ENCODE data around the gene RBM20.
"Not testable (repeated sequence)": the region's sequence is repeated elsewhere in the genome, so short reads cannot be mapped to it uniquely, and the experiment has no call there.

Gene RBM20

DNA sequence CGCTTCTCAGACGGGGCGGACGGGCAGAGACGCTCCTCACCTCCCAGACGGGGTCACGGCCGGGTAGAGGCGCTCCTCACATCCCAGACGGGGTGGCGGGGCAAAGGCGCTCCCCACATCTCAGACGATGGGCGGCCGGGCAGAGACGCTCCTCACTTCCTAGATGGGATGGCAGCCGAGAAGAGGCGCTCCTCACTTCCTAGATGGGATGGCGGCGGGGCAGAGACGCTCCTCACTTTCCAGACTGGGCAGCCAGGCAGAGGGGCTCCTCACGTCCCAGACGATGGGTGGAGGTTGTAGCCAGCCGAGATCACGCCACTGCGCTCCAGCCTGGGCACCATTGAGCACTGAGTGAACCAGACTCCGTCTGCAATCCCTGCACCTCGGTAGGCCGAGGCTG lies 123.5 kb downstream of the RBM20 start:
- not testable (repeated sequence) for DNase-seq

DNA sequence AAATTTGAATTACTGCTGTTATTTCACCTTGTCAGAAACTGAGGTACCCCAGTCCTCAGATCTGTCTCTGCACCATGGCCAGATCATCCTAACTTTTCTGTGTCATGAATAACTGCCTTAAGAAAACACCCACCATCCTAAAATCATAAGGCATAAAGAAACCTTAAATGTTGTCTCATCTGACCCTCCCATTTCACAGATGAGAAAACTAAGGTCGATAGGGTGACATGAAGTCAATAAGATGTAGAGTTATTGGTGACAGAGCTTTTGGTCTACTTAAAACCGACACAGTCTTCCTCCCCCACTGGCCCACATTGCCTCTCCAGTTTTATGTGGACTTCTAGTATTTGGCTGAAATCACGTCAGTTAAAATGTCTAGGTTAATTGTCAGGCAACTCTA lies 126.1 kb downstream of the RBM20 start:
- no peak for DNase-seq

DNA sequence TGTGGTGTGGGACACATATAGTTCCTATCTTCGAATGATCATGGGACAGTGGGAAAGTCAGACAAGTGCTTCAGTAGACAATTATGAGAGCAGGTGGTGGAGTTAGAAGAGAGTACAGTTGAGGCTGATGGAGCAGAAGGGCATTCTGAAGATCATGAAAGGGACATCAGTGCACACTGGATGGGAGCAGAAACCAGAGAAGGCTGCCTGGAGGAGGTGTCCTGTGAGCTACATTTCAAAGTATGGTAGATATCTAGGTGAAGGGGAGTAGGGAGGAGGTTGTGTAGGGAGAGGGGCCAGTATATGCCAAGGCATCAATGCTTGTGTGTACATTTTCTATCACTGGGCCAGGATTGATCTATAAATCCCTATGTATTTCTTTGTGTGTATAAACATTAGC lies 127.3 kb downstream of the RBM20 start:
- DNase-seq, result no peak

DNA sequence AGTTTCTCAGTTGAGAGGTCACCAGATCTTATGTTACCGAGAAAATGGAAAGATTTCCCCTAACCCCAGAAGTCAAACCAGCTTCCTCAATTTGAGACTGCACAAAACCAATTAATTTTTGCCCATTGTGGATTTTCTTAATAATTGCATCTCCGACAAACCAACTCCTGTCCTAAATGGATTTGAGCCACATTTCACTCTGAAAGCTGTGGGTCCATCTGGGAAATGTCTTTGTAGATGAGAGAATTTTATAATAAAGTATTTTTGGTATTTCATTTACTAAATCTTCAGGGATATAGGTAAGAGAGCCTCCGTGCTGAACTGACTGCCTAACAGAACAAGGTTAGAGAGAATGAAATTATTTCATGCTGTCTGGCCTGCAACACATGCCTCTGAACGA lies 127.9 kb downstream of the RBM20 start:
- no peak for DNase-seq

DNA sequence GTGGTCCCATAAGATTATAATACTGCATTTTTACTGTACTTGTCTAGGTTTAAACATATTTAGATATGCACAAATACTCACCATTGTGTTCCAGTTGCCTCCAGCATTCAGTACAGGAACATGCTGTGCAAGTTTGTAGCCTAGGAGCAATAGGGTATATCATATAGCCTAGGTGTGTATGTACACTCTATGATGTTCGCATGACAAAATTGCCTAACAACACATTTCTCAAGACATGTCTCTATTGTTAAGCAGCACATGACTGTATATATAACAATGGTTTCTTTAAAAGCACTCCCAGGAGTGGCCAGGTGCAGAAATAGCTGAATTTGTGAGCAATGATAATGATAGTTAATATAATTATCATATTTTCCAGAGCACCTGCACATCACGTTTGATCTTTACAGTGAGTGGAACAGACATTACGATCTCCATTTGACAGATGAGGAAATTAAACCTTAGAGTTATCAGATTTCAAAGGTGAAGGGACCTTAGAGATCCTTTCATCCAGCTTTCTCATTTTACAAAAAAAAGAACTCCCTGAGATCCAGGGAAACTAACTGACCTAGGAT lies 128.4 kb downstream of the RBM20 start:
- peak; percentile 79 to 84 for DNase-seq

DNA sequence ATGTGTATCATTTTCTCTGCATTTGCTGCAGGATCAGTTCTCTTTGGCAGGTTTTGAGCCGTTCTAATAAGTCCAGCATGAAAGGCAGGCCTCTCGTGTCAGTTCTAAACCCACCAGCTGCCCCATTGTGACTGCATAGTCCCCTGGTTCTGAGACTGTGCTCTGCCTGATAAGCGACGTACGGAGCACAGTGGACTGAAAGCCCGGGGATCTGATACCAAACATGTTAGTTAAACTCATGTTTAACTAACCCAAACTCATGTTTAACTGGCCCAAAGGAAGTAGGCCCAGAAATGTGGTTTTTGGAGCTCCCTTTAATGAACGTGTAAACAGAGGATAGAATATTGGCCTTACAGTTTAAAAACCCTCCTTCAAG lies 129.5 kb downstream of the RBM20 start:
- peak in 1 of 2 experiments; percentile 12 for DNase-seq

DNA sequence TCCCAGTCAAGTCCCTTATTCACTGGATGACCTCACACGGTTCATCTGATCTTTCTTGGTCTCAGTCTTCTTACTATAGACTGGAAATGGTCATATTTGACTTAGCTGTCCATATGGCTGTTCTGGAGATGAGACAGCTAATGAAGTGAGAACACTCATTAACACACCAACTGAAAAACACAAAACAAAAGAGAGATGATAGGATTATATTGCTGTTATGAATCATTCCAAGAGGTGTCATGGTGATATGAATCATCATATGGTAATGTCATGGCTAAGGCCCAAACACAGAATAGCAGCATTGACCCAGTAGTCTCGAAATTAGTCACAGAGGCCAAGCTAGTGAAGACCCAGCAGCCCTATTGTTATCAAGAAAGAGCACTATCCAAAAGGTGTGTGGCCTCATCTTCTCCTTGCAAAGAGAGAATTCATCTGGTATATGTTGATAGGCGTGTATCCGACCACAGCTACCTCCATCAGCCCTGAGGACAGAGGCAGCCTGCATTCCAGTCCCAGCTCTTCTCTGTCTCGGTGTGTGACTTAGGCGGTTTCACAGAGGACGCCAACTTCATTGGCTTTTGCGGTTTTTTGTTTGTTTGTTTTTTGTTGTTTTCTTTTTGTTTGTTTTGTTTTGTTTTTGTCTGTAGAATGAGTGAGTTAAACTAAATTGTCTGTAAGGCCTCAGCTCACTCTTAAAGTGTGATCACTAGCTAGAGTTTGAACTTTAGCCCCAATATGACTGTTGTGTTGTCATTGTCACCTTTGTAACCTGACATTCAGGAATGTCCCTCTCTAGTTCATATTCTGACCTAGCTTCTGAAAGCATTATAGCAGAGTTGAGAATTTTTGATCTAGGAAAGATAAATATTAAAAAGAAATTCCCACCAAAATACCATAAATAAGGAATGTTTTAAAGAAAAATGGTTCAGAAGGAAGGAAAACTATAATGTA lies 130.2 kb downstream of the RBM20 start:
- DNase-seq, result no peak

DNA sequence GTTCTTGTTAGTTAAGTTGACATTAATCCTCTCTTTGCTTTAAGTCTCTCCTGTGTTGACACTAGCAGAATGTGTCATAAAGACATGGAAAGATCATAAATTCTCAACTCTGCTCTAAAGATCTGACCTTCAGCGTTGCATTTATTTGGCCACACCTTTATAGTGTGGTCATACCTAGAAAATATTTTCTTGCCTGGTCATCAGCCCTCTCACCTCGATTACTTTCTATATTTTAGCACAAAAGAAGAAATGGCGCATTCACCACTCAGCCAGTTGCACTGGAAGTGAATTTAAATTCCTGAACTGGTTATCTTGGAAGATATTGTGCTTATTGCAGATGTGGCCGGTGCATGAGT lies 130.9 kb downstream of the RBM20 start:
- DNase-seq, result no peak

DNA sequence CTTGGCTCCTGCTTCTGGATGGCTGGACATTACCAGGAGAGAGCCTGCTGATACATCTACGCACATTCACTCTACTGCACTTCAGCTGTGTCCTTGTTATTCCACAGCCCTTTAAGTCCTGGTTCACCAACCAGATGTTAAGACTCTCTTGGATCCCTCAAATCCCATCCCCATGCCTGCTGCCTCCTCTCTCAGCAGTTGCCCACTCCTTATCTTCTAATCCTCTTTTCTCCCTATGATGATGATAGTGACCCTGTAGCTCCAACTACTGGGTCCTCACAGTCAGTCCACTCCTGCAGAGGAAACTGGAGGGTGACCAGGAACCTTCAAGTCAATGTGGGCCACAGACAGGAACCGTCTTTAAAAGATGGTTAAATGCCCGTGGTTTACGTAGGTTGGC lies 131.3 kb downstream of the RBM20 start:
- DNase-seq, result no peak

DNA sequence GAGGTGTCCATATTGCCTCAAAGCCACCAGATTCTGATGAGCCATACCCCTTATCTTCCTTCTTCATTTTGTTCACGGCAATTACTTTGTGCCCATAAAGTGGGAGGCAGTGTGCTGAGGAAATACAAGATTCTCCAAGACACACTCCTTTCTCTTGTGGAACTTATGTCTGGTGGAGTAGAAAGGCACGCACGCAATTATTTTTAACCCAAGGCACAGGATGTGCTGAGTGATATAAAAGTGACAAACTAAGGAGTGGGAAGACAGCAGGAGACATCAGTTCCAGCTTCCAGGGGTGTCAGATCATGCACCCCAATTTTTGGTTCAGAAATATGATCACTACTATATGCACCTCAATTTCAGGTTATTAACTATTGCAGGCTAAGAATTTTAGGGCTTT lies 132.9 kb downstream of the RBM20 start:
- no peak for DNase-seq

DNA sequence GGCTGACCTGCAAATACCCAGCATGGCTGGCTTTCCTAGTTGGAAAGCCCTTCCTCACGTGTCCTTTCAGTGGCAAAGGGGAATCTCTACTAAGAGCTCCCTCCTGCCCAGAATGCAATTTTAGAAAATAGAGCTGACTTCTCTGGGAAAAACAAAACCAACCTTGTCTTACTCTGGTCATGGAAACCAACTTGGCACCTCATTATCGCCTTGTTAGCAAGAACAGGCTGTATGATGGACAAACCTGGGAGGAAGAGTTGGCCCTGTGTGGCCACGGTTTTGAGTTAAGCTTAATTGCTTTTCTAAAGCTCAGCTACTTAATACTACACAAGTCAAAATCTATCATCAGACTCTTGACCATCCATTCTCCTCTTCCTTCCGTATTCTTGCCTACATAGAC lies 133.5 kb downstream of the RBM20 start:
- no peak for DNase-seq

DNA sequence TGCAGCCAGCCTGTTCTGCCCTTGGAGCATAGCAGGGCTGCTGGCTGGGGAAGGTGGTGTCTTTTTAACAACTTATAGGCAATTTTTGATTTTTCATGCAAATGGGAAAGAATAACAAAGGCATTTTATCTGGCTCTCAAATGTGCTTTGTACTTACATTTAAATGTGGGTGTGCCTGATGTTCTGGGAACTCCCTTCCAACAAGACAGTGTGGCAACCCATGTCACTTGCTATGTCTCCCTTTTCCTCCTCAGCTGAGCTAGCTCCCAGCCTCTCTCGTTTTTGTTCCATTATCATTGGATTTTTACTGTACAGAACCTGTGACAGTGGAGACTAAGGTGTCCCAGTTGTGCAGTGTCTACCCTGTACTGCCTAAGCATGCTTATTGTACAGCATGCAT lies 134.1 kb downstream of the RBM20 start:
- DNase-seq, result no peak

DNA sequence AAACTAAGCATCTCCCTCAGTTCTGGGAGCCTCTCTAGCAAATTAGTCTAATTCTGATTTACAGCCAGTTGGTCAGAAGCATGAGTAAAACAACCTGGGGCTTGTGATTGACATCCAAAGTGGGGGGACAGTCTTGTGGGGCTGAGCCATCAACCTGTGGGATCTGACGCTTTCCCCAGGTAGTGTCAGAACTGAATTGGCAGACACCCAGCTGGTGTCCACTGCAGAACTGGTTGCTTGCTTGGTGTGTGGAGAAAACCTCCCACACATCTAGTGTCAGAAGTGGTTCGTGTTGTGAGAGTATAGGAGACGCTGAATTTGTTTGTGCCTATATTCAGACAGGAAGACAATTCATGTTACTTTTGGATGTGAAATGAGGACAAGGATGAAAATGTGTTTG lies 135.4 kb downstream of the RBM20 start:
- DNase-seq, result no peak

DNA sequence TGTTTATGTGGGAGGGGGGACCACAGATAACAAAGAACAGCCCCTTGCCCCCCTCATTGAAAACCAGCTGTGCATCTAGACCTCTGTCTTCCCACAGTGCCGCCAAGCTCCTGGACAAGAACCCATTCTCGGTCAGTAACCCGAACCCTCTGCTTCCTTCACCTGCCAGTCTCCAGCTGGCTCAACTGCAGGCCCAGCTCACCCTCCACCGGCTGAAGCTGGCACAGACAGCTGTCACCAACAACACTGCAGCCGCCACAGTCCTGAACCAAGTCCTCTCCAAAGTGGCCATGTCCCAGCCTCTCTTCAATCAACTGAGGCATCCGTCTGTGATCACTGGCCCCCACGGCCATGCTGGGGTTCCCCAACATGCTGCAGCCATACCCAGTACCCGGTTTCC lies 136.6 kb downstream of the RBM20 start:
- DNase-seq, result no peak

DNA sequence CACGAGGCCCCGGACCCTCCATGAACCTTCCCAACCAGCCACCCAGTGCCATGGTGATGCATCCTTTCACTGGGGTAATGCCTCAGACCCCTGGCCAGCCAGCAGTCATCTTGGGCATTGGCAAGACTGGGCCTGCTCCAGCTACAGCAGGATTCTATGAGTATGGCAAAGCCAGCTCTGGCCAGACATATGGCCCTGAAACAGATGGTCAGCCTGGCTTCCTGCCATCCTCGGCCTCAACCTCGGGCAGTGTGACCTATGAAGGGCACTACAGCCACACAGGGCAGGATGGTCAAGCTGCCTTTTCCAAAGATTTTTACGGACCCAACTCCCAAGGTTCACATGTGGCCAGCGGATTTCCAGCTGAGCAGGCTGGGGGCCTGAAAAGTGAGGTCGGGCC lies 137.0 kb downstream of the RBM20 start:
- DNase-seq, result no peak

DNA sequence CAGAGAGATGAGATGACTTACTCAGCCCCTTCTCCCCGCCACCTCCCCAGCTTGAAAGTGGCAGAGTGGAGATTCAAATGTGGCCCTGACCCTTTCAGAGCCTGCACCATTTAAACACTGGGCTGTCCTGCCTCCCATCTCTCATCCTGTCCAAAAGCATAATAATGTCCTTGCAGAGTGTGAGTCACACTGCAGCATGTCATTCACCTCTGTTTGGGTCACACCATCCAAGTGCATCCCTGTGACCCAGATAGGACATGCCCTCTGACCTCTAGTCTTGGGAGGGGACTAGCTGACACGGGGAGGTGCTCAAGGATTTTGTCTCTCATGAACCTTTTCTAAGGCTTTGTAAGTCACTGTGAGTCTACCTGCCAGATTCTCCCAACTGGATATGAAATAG lies 138.5 kb downstream of the RBM20 start:
- DNase-seq, result no peak

DNA sequence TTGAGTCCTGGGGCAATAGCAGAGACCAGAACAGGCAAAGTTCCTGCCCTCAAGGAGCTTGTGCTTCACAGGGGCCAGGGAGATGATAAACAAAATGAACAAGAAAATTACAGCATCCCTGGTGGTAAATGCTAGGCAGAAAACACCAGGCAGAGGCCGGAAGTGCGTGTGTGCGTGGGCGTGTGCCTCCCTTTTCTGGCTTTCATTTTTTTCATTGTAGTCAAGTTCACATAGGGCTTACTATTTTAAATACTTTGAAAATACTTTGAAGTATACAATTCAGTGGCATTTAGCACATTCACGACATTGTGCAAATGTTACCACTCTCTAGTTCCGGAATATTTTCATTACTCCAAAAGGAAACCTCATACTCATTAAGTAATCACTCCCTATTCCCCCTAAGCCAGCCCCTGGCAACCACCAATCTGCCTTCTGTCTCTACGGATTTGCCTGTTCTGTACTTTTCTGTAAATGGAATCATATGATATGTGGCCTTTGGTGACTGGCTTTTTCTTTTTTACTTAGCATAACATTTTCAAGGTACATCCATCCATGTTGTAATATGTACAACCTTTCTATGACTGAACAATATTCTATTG lies 139.5 kb downstream of the RBM20 start:
- no peak for DNase-seq

DNA sequence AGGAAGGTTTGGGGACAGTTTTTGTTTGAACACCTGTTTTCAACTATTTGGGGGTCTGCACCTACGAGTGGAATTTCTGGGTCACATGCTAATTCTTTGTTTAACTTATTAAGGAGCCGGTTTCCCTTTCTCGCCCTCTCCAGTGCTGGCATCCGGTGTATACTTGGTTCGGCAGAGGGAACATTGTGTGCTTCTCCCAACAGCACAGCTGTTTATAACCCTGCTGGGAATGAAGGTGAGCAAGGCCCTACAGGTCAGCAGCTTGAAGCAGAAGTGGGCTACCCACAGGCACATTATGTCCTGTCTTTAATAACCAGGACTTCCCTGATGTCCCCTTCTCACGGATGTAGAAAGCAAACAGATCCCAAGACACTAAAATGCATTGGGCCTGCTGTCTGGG lies 140.1 kb downstream of the RBM20 start:
- no peak for DNase-seq

DNA sequence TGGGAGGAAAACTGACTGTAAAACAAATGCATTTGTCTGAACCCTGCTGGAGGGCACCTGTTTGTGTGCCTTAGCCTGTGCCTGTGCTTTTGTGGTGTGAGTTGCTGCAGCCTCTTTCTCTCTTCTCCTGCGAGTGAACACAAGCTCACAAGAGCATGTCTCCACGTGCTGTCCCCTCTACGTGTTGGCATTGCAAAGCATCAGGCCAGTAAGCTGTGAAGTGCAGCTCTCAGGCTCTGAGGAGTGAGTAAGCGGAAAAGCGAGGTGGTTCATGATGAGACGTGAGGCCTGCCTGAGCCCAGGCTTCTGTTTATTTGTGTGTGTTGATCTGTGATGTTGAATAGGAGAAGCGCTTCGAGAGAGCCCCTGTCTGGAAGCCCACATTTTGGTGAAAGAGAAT lies 142.0 kb downstream of the RBM20 start:
- DNase-seq, result no peak

DNA sequence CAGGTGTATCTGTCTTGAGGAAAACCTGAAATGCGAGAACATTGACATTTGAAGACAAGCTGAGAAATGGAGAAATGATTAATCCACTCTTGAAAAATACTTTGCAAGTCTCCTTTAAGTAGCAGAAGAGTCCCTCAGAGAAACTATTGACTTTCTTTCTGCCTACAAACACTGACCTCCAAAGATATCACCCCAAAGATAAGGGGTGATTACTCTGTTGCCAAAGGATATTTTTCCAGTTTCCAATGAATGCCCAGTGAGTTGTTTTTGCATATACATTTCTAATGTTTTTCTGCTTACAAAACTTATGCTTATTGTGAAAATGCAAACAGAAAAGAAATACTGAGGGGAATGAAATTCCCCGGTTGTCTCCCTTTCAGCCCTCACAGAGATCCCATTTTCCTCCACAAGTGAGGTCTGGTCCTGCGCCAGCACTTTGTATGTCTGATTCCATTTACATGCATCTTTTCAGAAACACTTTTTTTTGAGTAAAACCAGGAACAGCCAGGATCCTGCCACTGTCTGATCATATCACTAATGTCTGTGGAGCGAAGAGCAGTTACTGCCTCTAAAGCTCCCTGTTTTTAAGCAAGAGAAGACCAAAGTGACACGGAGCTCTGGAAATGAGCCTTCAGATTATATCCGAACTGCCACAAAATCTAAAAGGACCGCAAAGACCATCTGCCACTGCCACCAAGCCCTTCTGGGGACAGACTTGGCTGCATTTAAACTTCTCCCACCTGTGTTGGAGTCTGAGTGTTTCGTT lies 144.7 kb downstream of the RBM20 start:
- DNase-seq, result no peak

DNA sequence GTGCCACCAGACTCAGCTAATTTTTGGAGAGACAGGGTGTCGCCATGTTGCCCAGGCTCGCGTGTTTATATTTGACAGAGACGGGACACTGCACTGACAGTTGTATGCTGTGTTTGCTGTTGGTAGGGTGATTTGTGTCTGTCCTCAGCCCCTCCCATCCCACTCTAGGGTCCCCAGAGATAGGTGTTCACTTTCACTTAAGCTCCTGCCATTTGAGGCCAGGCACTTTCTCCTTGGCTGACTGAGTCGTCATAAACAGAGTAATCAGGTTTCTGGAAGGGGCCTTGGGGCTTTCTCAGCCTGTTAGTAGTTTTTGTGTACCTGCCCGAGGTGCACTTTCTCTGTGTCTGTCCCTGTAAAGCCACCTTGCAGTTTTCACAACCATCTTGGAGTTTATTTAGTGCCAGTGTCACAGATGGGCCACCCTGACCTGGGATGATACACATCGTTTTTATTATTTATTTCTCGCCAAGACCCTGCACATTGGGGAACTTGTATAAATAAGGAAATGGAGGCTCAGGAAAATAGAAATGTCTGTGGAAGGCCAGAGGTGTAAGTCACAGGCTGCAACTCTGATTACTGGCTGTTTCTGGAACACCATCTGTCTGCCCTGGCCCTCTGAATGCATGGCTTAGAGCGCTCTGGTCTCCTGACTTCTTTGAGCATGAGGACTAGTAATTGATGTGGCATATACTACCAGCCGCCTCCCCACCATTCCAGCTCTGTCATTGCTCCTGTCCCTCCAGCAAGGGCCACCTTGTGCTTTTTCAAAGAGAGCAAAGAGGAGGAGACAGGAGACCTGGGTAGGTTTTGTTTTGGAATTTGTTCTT lies 145.7 kb downstream of the RBM20 start:
- no peak for DNase-seq

DNA sequence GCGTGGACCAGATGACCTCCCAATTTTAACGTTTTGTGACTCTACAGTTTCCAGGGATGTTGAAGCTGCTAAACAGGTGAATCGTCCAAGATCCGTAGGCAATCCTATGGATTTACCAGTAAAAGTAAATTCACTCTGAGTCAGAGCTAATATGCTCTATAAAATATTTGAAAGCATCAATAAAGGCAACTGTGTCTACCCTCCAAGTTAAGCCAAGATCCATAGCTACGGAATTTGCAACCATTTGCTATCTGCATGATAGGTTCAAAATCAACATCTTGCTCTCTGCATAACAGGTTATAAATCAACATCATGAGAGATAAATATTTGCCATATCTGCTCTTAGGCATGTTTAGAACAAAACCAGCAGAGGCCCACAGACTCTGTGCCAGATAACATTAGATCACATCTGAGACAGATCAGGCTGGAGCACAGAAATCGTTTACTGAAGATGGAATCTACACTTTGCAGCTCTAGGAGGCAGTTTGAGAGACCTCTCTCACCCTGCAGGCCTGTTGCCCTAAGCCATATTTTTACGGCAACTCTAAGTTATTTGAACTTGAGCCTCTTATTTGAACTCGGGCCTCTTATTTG lies 146.9 kb downstream of the RBM20 start:
- no peak for DNase-seq

All from NCI-H1930 (cell line).